Astrocyte (in vitro differentiated cells and primary cell): Measurements from ENCODE around the gene JAKMIP3.

Experiments used
- CTCF ChIP-seq: IDR thresholded peaks from 2 replicates; pipeline ENCODE4 v1.5.1; 2011; ENCODE audit warnings: low read depth, mild to moderate bottlenecking, inconsistent platforms, low read length, moderate library complexity; ENCODE audit not compliant: insufficient read depth
- EZH2 ChIP-seq: IDR thresholded peaks from 2 replicates; pipeline ENCODE4 v1.6.1; 2012; ENCODE audit warnings: mild to moderate bottlenecking, low read length, inconsistent platforms; ENCODE audit not compliant: insufficient read depth

GRCh38 chr10:132063432-132063831 is 2.3 kb upstream of the JAKMIP3 start:
- TF ChIP-seq EZH2 (no peak), CTCF (no peak)
